ENCODE results near the gene GALK2. TPM values are rescaled to one million over a fixed set of nuclear protein-coding genes. Genes with fewer than 3 reads are reported as not detected.

GALK2 gene
- total and polyA plus RNA-seq, 2 donors (not counting 1 experiment from before 2014, with no cell fraction given) = 11.2 to 23.1 TPM

- Histone ChIP-seq H3K36me3 (replicated peaks in 1 of 2; ENCODE audit: control extremely low read depth in 1 of 2, control insufficient read depth in 1 of 2, extremely low read depth in 1 of 2, insufficient read depth in 2 of 2, low read length in 1 of 2) (peaks cover 1 to 15% of the 10 kb centered on the region in 2 experiments), H3K4me1 (ENCODE audit: control insufficient read depth in 2 of 2, insufficient read depth in 2 of 2, low read length in 2 of 2) (no peaks in the 10 kb centered on the region), H3K4me2 (replicated peaks; ENCODE audit: low read depth, low read length, poor library complexity, severe bottlenecking) (no peak overlapping the region), H2AFZ (ENCODE audit: insufficient read depth, low read depth, low read length, poor library complexity, severe bottlenecking) (no peak overlapping the region), H3K4me3 (ENCODE audit: control extremely low read depth in 1 of 5, extremely low read depth in 1 of 5, insufficient read depth in 1 of 5, low read depth in 2 of 5, low read length in 4 of 5) (no peak overlapping the region), H3K79me2 (ENCODE audit: control insufficient read depth, insufficient read depth, low read length) (no peaks in the 10 kb centered on the region), H3K27me3 (replicated peaks in 1 of 4; ENCODE audit: control extremely low read depth in 1 of 4, control insufficient read depth in 3 of 4, insufficient read depth in 4 of 4, low read length in 3 of 4) (no peaks in the 10 kb centered on the region), H4K20me1 (ENCODE audit: control insufficient read depth, insufficient read depth, low read length, poor library complexity, severe bottlenecking) (peaks cover 3% of the 10 kb centered on the region), H3K9ac (ENCODE audit: low read length) (no peak overlapping the region), H3K27ac (ENCODE audit: low read length in 2 of 2) (no peak overlapping the region), H3K9me3 (ENCODE audit: control extremely low read depth in 1 of 3, control insufficient read depth in 2 of 3, insufficient read depth in 1 of 3, low read length in 2 of 3) (no peaks in the 10 kb centered on the region)
- POLR2A ChIA-PET = no interaction called here
- intact Hi-C loops (cut with micrococcal nuclease) = no loop called here
- no peaks in the 10 kb centered on the region for H3K9me3 Mint-ChIP-seq (ENCODE audit: insufficient read depth)
- CTCF ChIA-PET = no interaction called here
- no peaks in the 10 kb centered on the region for H3K27me3 Mint-ChIP-seq
- TF ChIP-seq CTCF (IDR thresholded peaks at IDR 0.05) (no peak), EZH2 (IDR thresholded peaks at IDR 0.05; ENCODE audit: borderline replicate concordance, insufficient read depth, low read depth, low read length, poor library complexity, severe bottlenecking) (no peak)
- DNase-seq = no peak
- no peak for ATAC-seq (ENCODE audit: low read depth)
- peaks cover 8% of the 10 kb centered on the region for H3K4me1 Mint-ChIP-seq
- no peak overlapping the region for H3K4me3 Mint-ChIP-seq
- H3K27ac Mint-ChIP-seq = no peak overlapping the region
- no CpG with 5 or more reads among the region's 1 CpG for WGBS (ENCODE audit: insufficient coverage)
Observed at GRCh38 chr15:49306551-49306950, 136.5 kb downstream of the GALK2 start.

- ATAC-seq (ENCODE audit: low read depth) (no peak), DNase-seq (no peak)
- WGBS (ENCODE audit: insufficient coverage) = 100% methylated on average over 1 of the region's 2 CpGs
- H3K4me1 ChIP-seq (ENCODE audit: control insufficient read depth in 2 of 2, insufficient read depth in 2 of 2, low read length in 2 of 2) = no peaks in the 10 kb centered on the region
- no peaks in the 10 kb centered on the region for H3K9me3 ChIP-seq (ENCODE audit: control extremely low read depth in 1 of 3, control insufficient read depth in 2 of 3, insufficient read depth in 1 of 3, low read length in 2 of 3)
- H3K27me3 ChIP-seq (replicated peaks in 1 of 4; ENCODE audit: control extremely low read depth in 1 of 4, control insufficient read depth in 3 of 4, insufficient read depth in 4 of 4, low read length in 3 of 4) = no peaks in the 10 kb centered on the region
- CTCF ChIA-PET = no interaction called here
- no peaks in the 10 kb centered on the region for H3K79me2 ChIP-seq (ENCODE audit: control insufficient read depth, insufficient read depth, low read length)
- peaks cover 5 to 15% of the 10 kb centered on the region in 2 experiments for H3K36me3 ChIP-seq (replicated peaks in 1 of 2; ENCODE audit: control extremely low read depth in 1 of 2, control insufficient read depth in 1 of 2, extremely low read depth in 1 of 2, insufficient read depth in 2 of 2, low read length in 1 of 2)
- no peak overlapping the region for H3K4me2 ChIP-seq (replicated peaks; ENCODE audit: low read depth, low read length, poor library complexity, severe bottlenecking)
- peaks cover 3% of the 10 kb centered on the region for H4K20me1 ChIP-seq (ENCODE audit: control insufficient read depth, insufficient read depth, low read length, poor library complexity, severe bottlenecking)
- Mint-ChIP-seq H3K27ac (no peak overlapping the region), H3K9me3 (ENCODE audit: insufficient read depth) (no peaks in the 10 kb centered on the region), H3K4me1 (peaks cover 4% of the 10 kb centered on the region), H3K27me3 (no peaks in the 10 kb centered on the region), H3K4me3 (no peak overlapping the region)
- POLR2A ChIA-PET = no interaction called here
- intact Hi-C loops (cut with micrococcal nuclease) = no loop called here
- no peak for TF ChIP-seq EZH2 (IDR thresholded peaks at IDR 0.05; ENCODE audit: borderline replicate concordance, insufficient read depth, low read depth, low read length, poor library complexity, severe bottlenecking)
- TF ChIP-seq CTCF (IDR thresholded peaks at IDR 0.05) = no peak
- H3K9ac ChIP-seq (ENCODE audit: low read length) = no peak overlapping the region
- H3K27ac ChIP-seq (ENCODE audit: low read length in 2 of 2) = no peak overlapping the region
- H3K4me3 ChIP-seq (ENCODE audit: control extremely low read depth in 1 of 5, extremely low read depth in 1 of 5, insufficient read depth in 1 of 5, low read depth in 2 of 5, low read length in 4 of 5) = no peak overlapping the region
- H2AFZ ChIP-seq (ENCODE audit: insufficient read depth, low read depth, low read length, poor library complexity, severe bottlenecking) = no peak overlapping the region
Observed at GRCh38 chr15:49308686-49309085, 138.6 kb downstream of the GALK2 start.
